Thoracic aorta (tissue), 2 donors: ENCODE measurements around the gene CHRND. TPM values are rescaled to one million over a fixed set of nuclear protein-coding genes. Genes with fewer than 3 reads are reported as not detected.

ENCODE experiments used
- ATAC-seq: fragments of 150-250 bp; one replicate; pipeline ENCODE4 v1.8.0; 2017; ENCODE audit warnings: low read depth; ENCODE audit not compliant: insufficient number of reproducible peaks, low FRiP score
- DNase-seq: peaks from one replicate; pipeline ENCODE4 v3.0.0-alpha.2; 2020; ENCODE audit warnings: low spot score
- H3K27ac ChIP-seq, 2 donors: fragments of 200-600 bp; sonication (generic); 1 replicate in 1 of 2; 2 replicates in 1 of 2; pipeline ENCODE4 v1.5.1; 2016; ENCODE audit warnings: mild to moderate bottlenecking in 2 of 2, moderate library complexity in 2 of 2
- H3K27me3 ChIP-seq: fragments of 200-600 bp; sonication (generic); replicated peaks from 2 replicates; pipeline ENCODE4 v1.6.0; 2016; ENCODE audit warnings: mild to moderate bottlenecking; ENCODE audit not compliant: insufficient read depth
- H3K36me3 ChIP-seq: fragments of 200-600 bp; sonication (generic); one replicate; pipeline ENCODE4 v1.5.1; 2016
- H3K4me1 ChIP-seq, 2 donors: fragments of 200-600 bp; sonication (generic); 1 replicate in 1 of 2; 2 replicates in 1 of 2; pipeline versions ENCODE4 v1.5.1 to v1.6.0; 2016; ENCODE audit warnings: low read depth in 2 of 2, mild to moderate bottlenecking in 1 of 2; ENCODE audit not compliant: control insufficient read depth in 1 of 2
- H3K4me3 ChIP-seq: fragments of 200-600 bp; sonication (generic); 2 replicates; pipeline ENCODE4 v1.5.1; 2016; ENCODE audit warnings: mild to moderate bottlenecking
- H3K9me3 ChIP-seq: fragments of 200-600 bp; sonication (generic); 2 replicates; pipeline ENCODE4 v1.5.1; 2016
- CTCF ChIP-seq: fragments of 200-600 bp; sonication (generic); IDR thresholded peaks from one replicate; pipeline ENCODE4 v1.5.1; 2019; ENCODE audit warnings: antibody characterized with exemption
- total RNA-seq, 2 donors: library from RNA; depleted of rRNA; stranded (reverse); fragments of >200 nt; gene quantifications; one replicate each; pipeline versions ENCODE4 v1.1.0 to v1.2.3, GENCODE V29; 2016

Gene CHRND
- total RNA-seq, 2 donors from 2014 or later = not detected

GRCh38 chr2:232502511-232502910, 23.4 kb upstream of the CHRND start:
- no peak for DNase-seq
- no peak for TF ChIP-seq CTCF
- Histone ChIP-seq H3K4me1 (peaks cover 7 to 16% of the 10 kb centered on the region in 2 donors), H3K36me3 (no peaks in the 10 kb centered on the region), H3K27me3 (no peaks in the 10 kb centered on the region), H3K9me3 (no peaks in the 10 kb centered on the region), H3K4me3 (peak overlapping the region; percentile 73), H3K27ac (no peak overlapping the region)
- no peak for ATAC-seq

- ATAC-seq (no peak), DNase-seq (no peak)
- Histone ChIP-seq H3K36me3 (no peaks in the 10 kb centered on the region), H3K27me3 (no peaks in the 10 kb centered on the region), H3K27ac (no peak overlapping the region), H3K9me3 (no peaks in the 10 kb centered on the region), H3K4me3 (peak overlapping the region; percentile 73), H3K4me1 (peaks cover 7 to 16% of the 10 kb centered on the region in 2 donors)
- TF ChIP-seq CTCF = no peak
These were observed 22.8 kb upstream of the CHRND start for GRCh38 chr2:232502911-232503808.

- H3K9me3 ChIP-seq = no peaks in the 10 kb centered on the region
- DNase-seq (no peak), ATAC-seq (no peak)
- H3K4me3 ChIP-seq = peak overlapping the region; percentile 73
- TF ChIP-seq CTCF = no peak
- H3K27me3 ChIP-seq = no peaks in the 10 kb centered on the region
- peaks cover 7 to 16% of the 10 kb centered on the region in 2 donors for H3K4me1 ChIP-seq
- no peak overlapping the region for H3K27ac ChIP-seq
- H3K36me3 ChIP-seq = no peaks in the 10 kb centered on the region
These were observed 22.1 kb upstream of the CHRND start for GRCh38 chr2:232503809-232504323.

GRCh38 chr2:232504438-232504837, 21.5 kb upstream of the CHRND start:
- Histone ChIP-seq H3K9me3 (no peaks in the 10 kb centered on the region), H3K4me1 (peaks cover 7 to 16% of the 10 kb centered on the region in 2 donors), H3K27ac (no peak overlapping the region), H3K27me3 (no peaks in the 10 kb centered on the region), H3K4me3 (no peak overlapping the region), H3K36me3 (no peaks in the 10 kb centered on the region)
- ATAC-seq = no peak
- DNase-seq = no peak
- no peak for TF ChIP-seq CTCF

- no peak overlapping the region for H3K27ac ChIP-seq
- no peaks in the 10 kb centered on the region for H3K9me3 ChIP-seq
- DNase-seq (no peak), ATAC-seq (no peak)
- no peaks in the 10 kb centered on the region for H3K27me3 ChIP-seq
- H3K4me3 ChIP-seq = no peak overlapping the region
- H3K4me1 ChIP-seq = peaks cover 7 to 16% of the 10 kb centered on the region in 2 donors
- TF ChIP-seq CTCF = no peak
- H3K36me3 ChIP-seq = no peaks in the 10 kb centered on the region
These were observed 20.1 kb upstream of the CHRND start for GRCh38 chr2:232505856-232506255.
